ENCODE measurements around the gene NME1.

DNA sequence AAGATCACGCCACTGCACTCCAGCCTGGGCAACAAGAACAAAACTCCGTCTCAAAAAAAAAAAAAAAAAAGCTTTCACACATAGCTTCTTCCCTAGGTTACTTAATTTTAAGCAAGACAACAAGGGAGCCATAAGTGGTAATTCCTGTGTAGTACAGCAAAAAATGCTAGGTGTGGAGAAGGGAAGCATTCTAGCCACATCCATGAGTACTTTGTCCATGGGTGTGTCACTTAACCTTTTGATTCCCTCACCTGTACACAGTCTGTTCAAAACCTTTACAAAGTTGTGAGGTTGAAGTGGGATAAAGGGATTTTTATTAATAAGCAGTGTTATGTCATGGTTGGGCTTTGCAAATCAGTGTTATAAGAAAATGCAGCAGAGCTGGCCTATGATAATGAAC is 17.4 kb downstream of the NME1 start:
- TF ChIP-seq TCF7L2 (IDR thresholded peaks at IDR 0.05; ENCODE audit: low read depth, low read length) (no peak), POLR2AphosphoS5 (IDR thresholded peaks at IDR 0.05; ENCODE audit: low read depth, low read length) (no peak), SIN3A (IDR thresholded peaks at IDR 0.05; ENCODE audit: borderline replicate concordance, insufficient read depth, low read depth, low read length) (no peak)
- TF ChIP-seq, protein P1, sequence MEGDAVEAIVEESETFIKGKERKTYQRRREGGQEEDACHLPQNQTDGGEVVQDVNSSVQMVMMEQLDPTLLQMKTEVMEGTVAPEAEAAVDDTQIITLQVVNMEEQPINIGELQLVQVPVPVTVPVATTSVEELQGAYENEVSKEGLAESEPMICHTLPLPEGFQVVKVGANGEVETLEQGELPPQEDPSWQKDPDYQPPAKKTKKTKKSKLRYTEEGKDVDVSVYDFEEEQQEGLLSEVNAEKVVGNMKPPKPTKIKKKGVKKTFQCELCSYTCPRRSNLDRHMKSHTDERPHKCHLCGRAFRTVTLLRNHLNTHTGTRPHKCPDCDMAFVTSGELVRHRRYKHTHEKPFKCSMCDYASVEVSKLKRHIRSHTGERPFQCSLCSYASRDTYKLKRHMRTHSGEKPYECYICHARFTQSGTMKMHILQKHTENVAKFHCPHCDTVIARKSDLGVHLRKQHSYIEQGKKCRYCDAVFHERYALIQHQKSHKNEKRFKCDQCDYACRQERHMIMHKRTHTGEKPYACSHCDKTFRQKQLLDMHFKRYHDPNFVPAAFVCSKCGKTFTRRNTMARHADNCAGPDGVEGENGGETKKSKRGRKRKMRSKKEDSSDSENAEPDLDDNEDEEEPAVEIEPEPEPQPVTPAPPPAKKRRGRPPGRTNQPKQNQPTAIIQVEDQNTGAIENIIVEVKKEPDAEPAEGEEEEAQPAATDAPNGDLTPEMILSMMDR (IDR thresholded peaks at IDR 0.05): no peak
- TF ChIP-seq, protein P2, sequence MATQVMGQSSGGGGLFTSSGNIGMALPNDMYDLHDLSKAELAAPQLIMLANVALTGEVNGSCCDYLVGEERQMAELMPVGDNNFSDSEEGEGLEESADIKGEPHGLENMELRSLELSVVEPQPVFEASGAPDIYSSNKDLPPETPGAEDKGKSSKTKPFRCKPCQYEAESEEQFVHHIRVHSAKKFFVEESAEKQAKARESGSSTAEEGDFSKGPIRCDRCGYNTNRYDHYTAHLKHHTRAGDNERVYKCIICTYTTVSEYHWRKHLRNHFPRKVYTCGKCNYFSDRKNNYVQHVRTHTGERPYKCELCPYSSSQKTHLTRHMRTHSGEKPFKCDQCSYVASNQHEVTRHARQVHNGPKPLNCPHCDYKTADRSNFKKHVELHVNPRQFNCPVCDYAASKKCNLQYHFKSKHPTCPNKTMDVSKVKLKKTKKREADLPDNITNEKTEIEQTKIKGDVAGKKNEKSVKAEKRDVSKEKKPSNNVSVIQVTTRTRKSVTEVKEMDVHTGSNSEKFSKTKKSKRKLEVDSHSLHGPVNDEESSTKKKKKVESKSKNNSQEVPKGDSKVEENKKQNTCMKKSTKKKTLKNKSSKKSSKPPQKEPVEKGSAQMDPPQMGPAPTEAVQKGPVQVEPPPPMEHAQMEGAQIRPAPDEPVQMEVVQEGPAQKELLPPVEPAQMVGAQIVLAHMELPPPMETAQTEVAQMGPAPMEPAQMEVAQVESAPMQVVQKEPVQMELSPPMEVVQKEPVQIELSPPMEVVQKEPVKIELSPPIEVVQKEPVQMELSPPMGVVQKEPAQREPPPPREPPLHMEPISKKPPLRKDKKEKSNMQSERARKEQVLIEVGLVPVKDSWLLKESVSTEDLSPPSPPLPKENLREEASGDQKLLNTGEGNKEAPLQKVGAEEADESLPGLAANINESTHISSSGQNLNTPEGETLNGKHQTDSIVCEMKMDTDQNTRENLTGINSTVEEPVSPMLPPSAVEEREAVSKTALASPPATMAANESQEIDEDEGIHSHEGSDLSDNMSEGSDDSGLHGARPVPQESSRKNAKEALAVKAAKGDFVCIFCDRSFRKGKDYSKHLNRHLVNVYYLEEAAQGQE (IDR thresholded peaks at IDR 0.05; ENCODE audit: insufficient read depth in 1 of 2, low read depth in 2 of 2, low read length in 1 of 2): no peak

Data from Panc1 (cell line).